Astrocyte (in vitro differentiated cells and primary cell): ENCODE data around the gene CORO2A. TPM values are rescaled to one million over a fixed set of nuclear protein-coding genes. Genes with fewer than 3 reads are reported as not detected.

Experiments
- DNase-seq: peaks from one replicate; pipeline ENCODE4 v3.0.0-alpha.2; 2010; ENCODE audit warnings: low read depth
- FAIRE-seq: peaks from 2 replicates; lab custom pipeline; 2011; peaks lifted over from hg19 to GRCh38; lab: Jason Lieb, UNC
- H2AFZ ChIP-seq: 2 replicates; pipeline ENCODE4 v1.6.0; 2012; ENCODE audit warnings: low read depth, low read length, inconsistent platforms
- H3K27ac ChIP-seq: 2 replicates; pipeline ENCODE4 v1.5.1; 2011; ENCODE audit warnings: low read depth, low read length, inconsistent platforms
- H3K27me3 ChIP-seq: 2 replicates; pipeline ENCODE4 v1.6.0; 2011; ENCODE audit warnings: low read length, inconsistent platforms; ENCODE audit not compliant: insufficient read depth
- H3K36me3 ChIP-seq: 2 replicates; pipeline ENCODE4 v1.5.1; 2011; ENCODE audit warnings: low read length, inconsistent platforms; ENCODE audit not compliant: insufficient read depth
- H3K4me1 ChIP-seq: 2 replicates; pipeline ENCODE4 v1.5.1; 2011; ENCODE audit warnings: low read length, inconsistent platforms; ENCODE audit not compliant: insufficient read depth
- H3K4me2 ChIP-seq: 2 replicates; pipeline ENCODE4 v1.6.0; 2012; ENCODE audit warnings: low read length, inconsistent platforms
- H3K4me3 ChIP-seq: 2 replicates; pipeline ENCODE4 v1.5.1; 2011; ENCODE audit warnings: low read depth, mild to moderate bottlenecking, low read length, inconsistent platforms; ENCODE audit not compliant: insufficient read depth
- H3K79me2 ChIP-seq: 2 replicates; pipeline ENCODE4 v1.6.0; 2012; ENCODE audit warnings: mild to moderate bottlenecking, low read length, inconsistent platforms; ENCODE audit not compliant: insufficient read depth
- H3K9ac ChIP-seq: 2 replicates; pipeline ENCODE4 v1.6.0; 2012; ENCODE audit warnings: mild to moderate bottlenecking, low read length, inconsistent platforms
- H3K9me3 ChIP-seq: 2 replicates; pipeline ENCODE4 v1.5.1; 2012; ENCODE audit warnings: low read depth, mild to moderate bottlenecking, low read length, inconsistent platforms; ENCODE audit not compliant: insufficient read depth
- H4K20me1 ChIP-seq: 2 replicates; pipeline ENCODE4 v1.6.0; 2012; ENCODE audit warnings: low read length, inconsistent platforms; ENCODE audit not compliant: insufficient read depth
- H3K27ac Mint-ChIP-seq: one replicate; pipeline ENCODE4 v1.8.0; 2021; ENCODE audit warnings: mild to moderate bottlenecking, mixed read lengths; ENCODE audit not compliant: unreplicated experiment
- H3K27me3 Mint-ChIP-seq: one replicate; pipeline ENCODE4 v1.8.0; 2021; ENCODE audit warnings: low read depth, mixed read lengths; ENCODE audit not compliant: unreplicated experiment
- H3K36me3 Mint-ChIP-seq: one replicate; pipeline ENCODE4 v1.8.0; 2021; ENCODE audit warnings: low read depth, mixed read lengths; ENCODE audit not compliant: unreplicated experiment
- H3K4me1 Mint-ChIP-seq: one replicate; pipeline ENCODE4 v1.8.0; 2021; ENCODE audit warnings: low read depth, mixed read lengths; ENCODE audit not compliant: unreplicated experiment
- H3K4me3 Mint-ChIP-seq: one replicate; pipeline ENCODE4 v1.8.0; 2021; ENCODE audit warnings: mild to moderate bottlenecking, moderate library complexity, mixed read lengths; ENCODE audit not compliant: unreplicated experiment
- H3K9me3 Mint-ChIP-seq: one replicate; pipeline ENCODE4 v1.8.0; 2021; ENCODE audit warnings: mild to moderate bottlenecking, mixed read lengths; ENCODE audit not compliant: unreplicated experiment
- EZH2 ChIP-seq: IDR thresholded peaks from 2 replicates; pipeline ENCODE4 v1.6.1; 2012; ENCODE audit warnings: mild to moderate bottlenecking, low read length, inconsistent platforms; ENCODE audit not compliant: insufficient read depth
- total RNA-seq: library from RNA; stranded (reverse); gene quantifications from 2 replicates; pipeline ENCODE4 v1.2.1, GENCODE V29; 2021
- TF ChIP-seq, protein P1 (sequence below): IDR thresholded peaks from 2 replicates; pipeline ENCODE4 v1.5.1; 2011; ENCODE audit warnings: low read depth, mild to moderate bottlenecking, inconsistent platforms, low read length, moderate library complexity; ENCODE audit not compliant: insufficient read depth

CORO2A gene
- total RNA-seq, 1 donor from 2014 or later, result 11.1 TPM

DNA sequence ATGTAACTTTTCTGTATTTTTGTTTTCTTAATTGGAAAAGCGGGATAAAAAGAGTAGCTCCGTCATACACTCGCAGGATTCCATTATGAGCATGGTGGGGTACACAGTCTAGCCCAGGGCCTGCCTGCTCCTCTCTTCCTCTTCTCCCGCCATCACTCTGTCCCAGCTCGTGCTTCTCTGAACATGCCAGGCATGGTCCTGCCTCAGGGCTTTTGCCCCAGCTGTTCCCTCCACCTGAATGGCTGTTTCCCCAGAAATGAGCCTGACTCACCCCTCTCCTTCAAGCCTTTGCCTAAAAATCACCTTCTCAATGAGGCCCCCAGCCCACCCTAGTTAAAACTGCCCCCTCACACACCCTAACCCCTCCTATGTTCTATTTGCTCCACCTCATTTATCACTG lies 4.5 kb downstream of the CORO2A start:
- Histone ChIP-seq H3K9ac (no peak overlapping the region), H3K4me3 (no peak overlapping the region), H3K27ac (no peak overlapping the region), H3K4me1 (peaks cover under 1% of the 10 kb centered on the region), H3K27me3 (no peaks in the 10 kb centered on the region), H3K4me2 (no peak overlapping the region), H2AFZ (no peak overlapping the region), H3K79me2 (no peaks in the 10 kb centered on the region), H3K9me3 (no peaks in the 10 kb centered on the region), H4K20me1 (no peaks in the 10 kb centered on the region), H3K36me3 (no peaks in the 10 kb centered on the region)
- Mint-ChIP-seq H3K4me1 (no peaks in the 10 kb centered on the region), H3K27me3 (no peaks in the 10 kb centered on the region), H3K27ac (no peak overlapping the region), H3K4me3 (no peak overlapping the region), H3K9me3 (no peaks in the 10 kb centered on the region), H3K36me3 (peaks cover 6% of the 10 kb centered on the region)
- DNase-seq (no peak), FAIRE-seq (no peak)
- TF ChIP-seq, protein P1, sequence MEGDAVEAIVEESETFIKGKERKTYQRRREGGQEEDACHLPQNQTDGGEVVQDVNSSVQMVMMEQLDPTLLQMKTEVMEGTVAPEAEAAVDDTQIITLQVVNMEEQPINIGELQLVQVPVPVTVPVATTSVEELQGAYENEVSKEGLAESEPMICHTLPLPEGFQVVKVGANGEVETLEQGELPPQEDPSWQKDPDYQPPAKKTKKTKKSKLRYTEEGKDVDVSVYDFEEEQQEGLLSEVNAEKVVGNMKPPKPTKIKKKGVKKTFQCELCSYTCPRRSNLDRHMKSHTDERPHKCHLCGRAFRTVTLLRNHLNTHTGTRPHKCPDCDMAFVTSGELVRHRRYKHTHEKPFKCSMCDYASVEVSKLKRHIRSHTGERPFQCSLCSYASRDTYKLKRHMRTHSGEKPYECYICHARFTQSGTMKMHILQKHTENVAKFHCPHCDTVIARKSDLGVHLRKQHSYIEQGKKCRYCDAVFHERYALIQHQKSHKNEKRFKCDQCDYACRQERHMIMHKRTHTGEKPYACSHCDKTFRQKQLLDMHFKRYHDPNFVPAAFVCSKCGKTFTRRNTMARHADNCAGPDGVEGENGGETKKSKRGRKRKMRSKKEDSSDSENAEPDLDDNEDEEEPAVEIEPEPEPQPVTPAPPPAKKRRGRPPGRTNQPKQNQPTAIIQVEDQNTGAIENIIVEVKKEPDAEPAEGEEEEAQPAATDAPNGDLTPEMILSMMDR, result no peak
- no peak for TF ChIP-seq EZH2

DNA sequence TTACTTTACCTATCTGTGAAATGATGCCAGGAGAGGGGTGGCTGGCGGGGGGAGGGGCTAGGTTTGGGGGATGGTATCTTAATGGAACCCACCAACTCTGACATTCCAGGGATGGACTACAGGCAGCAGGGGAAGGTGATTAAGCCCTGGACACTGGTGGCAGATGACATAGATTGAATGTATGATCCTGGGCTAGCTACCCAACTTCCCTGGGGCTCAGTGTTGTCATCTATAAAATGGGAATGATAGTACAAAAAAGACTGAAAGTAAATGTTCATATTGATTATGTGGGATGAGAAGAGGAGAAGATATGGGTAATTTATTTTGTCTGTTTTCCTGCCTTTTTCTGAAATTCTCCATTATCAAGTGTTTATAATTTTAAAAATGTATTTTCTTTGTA lies 6.2 kb downstream of the CORO2A start:
- Histone ChIP-seq H3K27me3 (no peaks in the 10 kb centered on the region), H3K79me2 (no peaks in the 10 kb centered on the region), H3K36me3 (no peaks in the 10 kb centered on the region), H3K4me1 (no peaks in the 10 kb centered on the region), H3K4me2 (no peak overlapping the region), H2AFZ (no peak overlapping the region), H3K27ac (no peak overlapping the region), H3K9ac (no peak overlapping the region), H3K9me3 (no peaks in the 10 kb centered on the region), H4K20me1 (no peaks in the 10 kb centered on the region), H3K4me3 (no peak overlapping the region)
- Mint-ChIP-seq H3K9me3 (no peaks in the 10 kb centered on the region), H3K27ac (no peak overlapping the region), H3K4me3 (no peak overlapping the region), H3K4me1 (peaks cover 3% of the 10 kb centered on the region), H3K36me3 (peaks cover 6% of the 10 kb centered on the region), H3K27me3 (no peaks in the 10 kb centered on the region)
- TF ChIP-seq EZH2, result no peak
- TF ChIP-seq, protein P1, result no peak
- DNase-seq, result no peak
- no peak for FAIRE-seq

DNA sequence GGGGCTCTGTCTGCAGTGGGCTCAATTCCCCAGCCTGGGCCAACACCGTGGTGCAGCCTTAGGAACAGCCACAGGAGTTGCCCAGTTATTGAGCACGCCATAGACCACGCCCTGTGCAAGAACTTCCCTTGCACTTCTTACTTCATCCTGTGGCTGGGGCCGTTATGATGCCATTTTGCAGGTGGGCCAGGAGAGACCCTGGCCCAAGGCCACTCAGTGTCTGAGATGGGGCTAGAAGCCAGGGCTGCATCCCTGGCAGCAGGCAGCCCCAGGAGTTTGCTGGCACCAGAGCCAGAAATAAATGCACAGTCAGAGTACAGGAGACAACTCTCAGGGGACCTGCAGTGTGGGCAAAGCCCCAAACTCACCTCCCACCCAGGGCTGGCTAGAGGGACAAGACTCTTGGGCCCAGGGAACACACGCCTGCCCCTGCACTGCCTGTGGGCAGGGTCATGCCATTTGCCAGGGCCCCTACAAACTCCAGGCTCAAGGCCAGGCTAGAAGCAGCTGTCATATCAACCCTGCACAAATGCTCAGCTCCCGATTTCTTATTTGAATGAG lies 6.7 kb downstream of the CORO2A start:
- H3K9me3 Mint-ChIP-seq, result no peaks in the 10 kb centered on the region
- H3K36me3 Mint-ChIP-seq, result peaks cover 6% of the 10 kb centered on the region
- no peak overlapping the region for H3K4me3 ChIP-seq
- no peak overlapping the region for H2AFZ ChIP-seq
- H3K27me3 Mint-ChIP-seq, result no peaks in the 10 kb centered on the region
- no peaks in the 10 kb centered on the region for H4K20me1 ChIP-seq
- no peaks in the 10 kb centered on the region for H3K36me3 ChIP-seq
- DNase-seq, result no peak
- H3K4me1 Mint-ChIP-seq, result peaks cover 3% of the 10 kb centered on the region
- no peaks in the 10 kb centered on the region for H3K27me3 ChIP-seq
- H3K27ac Mint-ChIP-seq, result no peak overlapping the region
- no peaks in the 10 kb centered on the region for H3K4me1 ChIP-seq
- H3K9me3 ChIP-seq, result no peaks in the 10 kb centered on the region
- FAIRE-seq, result no peak
- H3K9ac ChIP-seq, result no peak overlapping the region
- TF ChIP-seq, protein P1, result no peak
- no peak for TF ChIP-seq EZH2
- no peaks in the 10 kb centered on the region for H3K79me2 ChIP-seq
- H3K4me3 Mint-ChIP-seq, result no peak overlapping the region
- H3K4me2 ChIP-seq, result no peak overlapping the region
- no peak overlapping the region for H3K27ac ChIP-seq
